Adipose tissue (tissue), 3 donors: ENCODE measurements around the gene FOXP1. TPM values are rescaled to one million over a fixed set of nuclear protein-coding genes. Genes with fewer than 3 reads are reported as not detected.

Source experiments
- H3K27ac ChIP-seq: one replicate; pipeline ENCODE4 v1.5.1; 2013; ENCODE audit warnings: low read depth, low read length
- WGBS, 3 donors: extraction: QIAGEN DNeasy Blood & Tissue Kit; methylation state at CpG; one replicate each; pipeline ENCODE4 v1.1.7; 2013; 5-methylcytosine and 5-hydroxymethylcytosine counted together
- polyA plus RNA-seq, 3 donors: library from polyadenylated mRNA; stranded (reverse); fragments of 200-250 nt; gene quantifications; one replicate each; pipeline ENCODE4 v1.2.3, GENCODE V29; 2013
- donor health status: healthy with polysubstance abuse.
- donor health status: Bipolar disorder and iron deficiency.
- donor health status: healthy.

Gene FOXP1
- polyA plus RNA-seq, 3 donors: 6.3 to 19.2 (median 11.4) TPM

DNA sequence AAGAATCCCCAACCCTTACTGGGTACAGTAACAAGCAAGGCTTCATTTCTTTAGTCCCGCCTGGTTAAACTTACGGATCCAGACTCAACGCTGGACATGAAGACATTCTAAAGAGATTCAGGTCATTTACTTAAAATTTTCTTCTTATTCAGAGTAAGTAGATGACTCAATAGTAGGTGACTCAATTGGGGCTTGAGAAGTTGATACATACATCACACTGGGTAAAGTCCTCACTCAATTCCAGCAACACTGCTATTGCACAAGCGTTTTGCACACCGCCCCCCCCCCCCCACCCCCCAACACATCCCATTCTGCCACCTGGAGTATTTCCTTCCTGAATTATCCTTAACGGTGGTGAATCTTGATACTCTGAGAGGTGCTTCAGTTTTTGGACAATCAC is 610.0 kb downstream of the FOXP1 start:
- H3K27ac ChIP-seq: no peak overlapping the region
- WGBS, 3 donors: 71 to 95% (median 86%) methylated on average over 6 of the region's 6 CpGs

DNA sequence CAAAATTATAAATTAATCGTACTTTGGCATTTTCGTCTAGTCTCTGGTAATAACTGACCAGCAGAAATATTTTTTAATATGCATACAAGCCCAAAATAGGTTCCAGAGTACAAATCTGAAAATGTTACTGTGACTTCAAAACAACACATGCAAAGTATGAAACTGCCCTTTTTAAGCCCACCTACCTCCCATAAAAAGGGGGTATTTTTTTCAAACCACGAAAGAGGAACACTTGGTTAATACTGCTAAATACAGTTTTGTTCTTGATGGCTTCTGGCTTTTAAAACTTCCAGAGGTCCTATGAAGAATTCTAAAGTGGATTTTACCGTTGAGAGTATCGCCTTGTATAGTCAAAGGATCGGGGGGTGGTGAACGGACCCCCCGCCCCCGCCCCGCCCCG is 610.7 kb downstream of the FOXP1 start:
- no peak overlapping the region for H3K27ac ChIP-seq
- WGBS, 3 donors: 91 to 97% (median 96%) methylated on average over 11 of the region's 11 CpGs

DNA sequence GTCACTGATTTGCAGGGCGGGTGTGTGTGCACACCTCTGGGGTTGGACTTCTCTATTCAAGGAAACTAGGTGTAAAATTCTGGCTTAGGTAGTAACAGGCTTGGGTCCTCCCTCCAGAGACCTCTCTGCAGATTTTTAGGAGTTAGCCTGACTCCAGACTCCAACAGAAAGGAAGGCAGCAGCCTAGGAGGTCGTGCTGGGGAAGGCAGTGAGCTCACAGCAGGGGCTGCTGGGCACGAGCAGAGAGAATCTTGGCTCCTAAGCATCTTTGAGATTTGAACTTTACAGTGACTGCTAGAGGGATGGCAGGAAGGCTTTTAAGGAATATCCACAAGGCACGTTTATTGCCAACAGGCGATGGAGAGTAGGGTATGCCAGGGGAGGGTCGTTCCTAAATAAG is 612.6 kb downstream of the FOXP1 start:
- no peak overlapping the region for H3K27ac ChIP-seq
- 76 to 78% (median 77%) methylated on average over 6 of the region's 6 CpGs for WGBS, 3 donors

DNA sequence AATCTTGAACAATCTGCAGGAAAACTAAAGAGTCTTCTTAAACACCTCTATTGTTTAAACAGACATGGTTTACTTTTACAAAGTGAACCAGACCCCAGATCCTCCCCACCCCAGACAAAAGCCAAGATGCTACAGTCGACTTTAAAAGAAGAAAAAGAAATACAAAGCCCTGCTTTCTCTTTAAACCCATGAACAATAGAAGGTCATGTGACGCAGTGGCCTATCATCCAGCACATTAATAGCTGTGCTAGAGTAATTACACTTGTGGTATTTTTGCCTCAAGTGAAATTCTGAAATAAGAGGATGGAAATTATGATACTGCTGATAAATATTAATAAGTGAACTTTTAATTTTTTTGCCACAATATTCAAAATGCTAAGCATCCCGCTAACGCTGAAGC is 613.4 kb downstream of the FOXP1 start:
- 84 to 86% (median 84%) methylated on average over 4 of the region's 4 CpGs for WGBS, 3 donors
- no peak overlapping the region for H3K27ac ChIP-seq

- WGBS, 3 donors: 89 to 95% (median 90%) methylated on average over 13 of the region's 13 CpGs
These were observed 619.9 kb downstream of the FOXP1 start for GRCh38 chr3:70963431-70964275.

GRCh38 chr3:70959506-70960291 is 623.8 kb downstream of the FOXP1 start:
- WGBS, 3 donors: 93 to 95% (median 95%) methylated on average over 14 of the region's 14 CpGs

More at GRCh38 chr3:70963431-70964275, 619.9 kb downstream of the FOXP1 start:
- no peak overlapping the region for H3K27ac ChIP-seq

DNA sequence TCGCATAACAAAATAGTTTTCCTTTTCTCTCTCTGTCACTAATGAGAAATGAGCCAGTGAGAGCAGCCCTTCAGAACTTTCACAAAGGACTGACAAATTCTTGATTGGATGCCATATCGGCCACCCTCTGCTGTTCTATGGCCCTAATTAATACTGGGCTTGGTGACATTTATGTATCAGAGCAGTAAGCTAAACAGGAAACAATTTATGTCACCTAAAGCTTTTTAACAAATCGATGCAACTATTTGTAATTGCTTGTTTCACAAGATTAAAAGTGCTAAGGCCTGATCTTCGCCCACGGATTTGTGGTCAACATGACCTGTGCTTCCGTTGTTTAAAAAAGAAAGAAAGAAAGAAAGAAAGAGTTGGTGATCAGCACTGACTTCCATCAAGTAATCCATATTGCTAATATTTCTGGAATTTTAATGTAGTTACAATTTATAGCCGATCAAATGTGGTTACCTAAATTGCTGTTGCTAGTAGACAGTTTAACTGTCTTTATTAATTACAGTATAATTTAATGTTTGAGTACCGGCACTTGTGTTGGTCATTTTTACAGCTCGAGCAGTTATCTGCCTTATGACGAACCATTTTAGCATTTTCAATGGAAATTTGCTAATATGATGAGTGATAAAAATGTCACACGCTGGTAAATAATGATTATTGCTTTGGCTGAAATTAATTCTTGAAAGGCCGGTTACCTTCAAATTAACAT is 631.3 kb downstream of the FOXP1 start:
- H3K27ac ChIP-seq: no peak overlapping the region
- WGBS, 3 donors: 69 to 87% (median 85%) methylated on average over 12 of the region's 12 CpGs

More at GRCh38 chr3:70959506-70960291, 623.8 kb downstream of the FOXP1 start:
- no peak overlapping the region for H3K27ac ChIP-seq

GRCh38 chr3:70951316-70951715 is 632.2 kb downstream of the FOXP1 start:
- WGBS, 3 donors: 58 to 80% (median 63%) methylated on average over 5 of the region's 5 CpGs
- no peak overlapping the region for H3K27ac ChIP-seq

- H3K27ac ChIP-seq: no peak overlapping the region
- WGBS, 3 donors: 78 to 90% (median 85%) methylated on average over 1 of the region's 1 CpG
These were observed 635.9 kb downstream of the FOXP1 start for GRCh38 chr3:70947579-70947978.

DNA sequence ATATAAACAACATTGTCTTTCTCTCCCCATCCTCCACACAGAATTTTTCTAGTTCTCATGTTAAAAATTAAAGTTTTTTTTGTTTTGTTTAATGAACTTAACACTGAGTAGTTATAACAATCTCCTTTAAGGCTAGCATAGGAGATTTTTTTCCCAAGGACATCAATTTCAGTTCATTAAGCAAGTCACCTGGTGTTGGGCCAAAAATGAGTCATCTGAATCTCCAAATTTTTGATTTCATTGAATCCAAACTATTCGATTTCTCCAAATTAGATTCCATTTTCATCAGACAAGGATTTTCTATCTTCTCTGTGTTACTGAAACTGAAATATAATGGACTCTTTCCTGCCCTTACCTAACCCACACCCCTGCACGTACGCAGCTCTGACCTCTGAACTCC is 639.6 kb downstream of the FOXP1 start:
- 88 to 92% (median 89%) methylated on average over 3 of the region's 3 CpGs for WGBS, 3 donors
- H3K27ac ChIP-seq: no peak overlapping the region

DNA sequence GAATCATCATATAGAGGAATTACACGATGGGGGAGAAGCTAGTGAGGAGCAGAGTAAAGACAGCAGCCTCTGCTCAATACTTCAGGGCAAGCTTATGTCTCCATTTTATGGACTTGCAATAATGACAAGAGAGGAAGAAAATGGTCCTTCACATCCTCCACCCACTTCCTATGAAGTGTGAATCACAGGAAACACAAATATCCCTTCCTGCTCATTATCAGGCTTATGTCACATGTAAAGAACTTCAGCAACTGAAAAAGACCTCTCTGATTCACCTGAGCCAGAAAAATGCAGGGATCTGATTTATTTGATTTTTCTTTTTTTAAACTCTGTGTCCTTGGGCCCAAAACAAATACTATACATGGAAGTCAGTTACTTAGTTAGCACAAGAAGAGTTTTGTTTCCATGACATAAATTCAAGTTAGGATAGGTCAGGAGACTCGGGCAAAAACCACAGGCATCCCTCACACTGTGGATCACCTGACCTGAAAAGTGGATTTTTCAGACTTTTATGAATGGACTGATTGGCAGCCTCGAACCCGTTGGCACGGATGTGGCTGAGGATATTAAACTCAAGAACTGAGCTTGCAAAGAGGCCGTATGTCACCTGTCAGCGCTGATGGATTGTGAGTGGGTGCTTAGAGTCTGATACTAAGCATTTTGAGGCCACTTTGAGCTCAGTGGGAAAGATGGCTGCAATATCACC is 650.3 kb downstream of the FOXP1 start:
- 83 to 93% (median 92%) methylated on average over 7 of the region's 7 CpGs for WGBS, 3 donors
- H3K27ac ChIP-seq: no peak overlapping the region

GRCh38 chr3:70930066-70930465 is 653.5 kb downstream of the FOXP1 start:
- 89 to 93% (median 93%) methylated on average over 4 of the region's 4 CpGs for WGBS, 3 donors
- H3K27ac ChIP-seq: no peak overlapping the region

GRCh38 chr3:70927239-70927638 is 656.3 kb downstream of the FOXP1 start:
- no peak overlapping the region for H3K27ac ChIP-seq
- WGBS, 3 donors: 95 to 99% (median 99%) methylated on average over 4 of the region's 4 CpGs

- H3K27ac ChIP-seq: no peak overlapping the region
- 73 to 85% (median 82%) methylated on average over 7 of the region's 7 CpGs for WGBS, 3 donors
These were observed 656.7 kb downstream of the FOXP1 start for GRCh38 chr3:70926835-70927234.

GRCh38 chr3:70919661-70920060 is 663.9 kb downstream of the FOXP1 start:
- WGBS, 3 donors: 68 to 84% (median 75%) methylated on average over 3 of the region's 3 CpGs
- H3K27ac ChIP-seq: no peak overlapping the region

DNA sequence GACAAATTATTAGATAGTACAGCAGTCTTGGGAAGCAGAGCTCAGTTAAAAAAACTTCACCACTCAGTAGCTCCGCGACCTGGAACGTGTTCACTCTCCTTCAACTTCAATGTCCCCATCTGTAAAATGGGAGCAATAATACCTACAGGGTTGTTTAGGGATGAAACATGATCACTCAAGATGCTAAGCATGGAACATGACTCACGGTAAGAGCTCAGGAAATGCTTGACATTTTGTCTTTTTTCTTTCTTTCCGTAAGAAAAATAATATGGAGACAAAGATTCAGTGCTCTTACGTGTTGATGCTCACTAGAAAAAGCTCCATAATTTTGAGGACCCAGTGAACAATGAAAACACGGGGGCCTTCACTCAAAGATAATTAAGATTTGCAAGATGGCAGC is 664.4 kb downstream of the FOXP1 start:
- H3K27ac ChIP-seq: no peak overlapping the region
- WGBS, 3 donors: 92 to 93% (median 92%) methylated on average over 7 of the region's 7 CpGs

- 50 to 57% (median 54%) methylated on average over 4 of the region's 4 CpGs for WGBS, 3 donors
- H3K27ac ChIP-seq: no peak overlapping the region
These were observed 667.0 kb downstream of the FOXP1 start for GRCh38 chr3:70916375-70917055.

- WGBS, 3 donors: 89 to 92% (median 90%) methylated on average over 1 of the region's 1 CpG
- no peak overlapping the region for H3K27ac ChIP-seq
These were observed 668.7 kb downstream of the FOXP1 start for GRCh38 chr3:70914862-70915261.
